GM06990 (cell line): ENCODE measurements around the gene FBXW2.

Experiments used
- DNase-seq: peaks from one replicate; pipeline ENCODE4 v3.0.0-alpha.2; 2011; ENCODE audit not compliant: insufficient read length; ENCODE audit errors: extremely low read depth
- H3K27me3 ChIP-seq: replicated peaks from 2 replicates; pipeline ENCODE4 v1.6.0; 2011; ENCODE audit warnings: low read length; ENCODE audit not compliant: control insufficient read depth, insufficient read depth
- H3K36me3 ChIP-seq: 2 replicates; pipeline ENCODE4 v1.5.1; 2011; ENCODE audit warnings: low read length; ENCODE audit not compliant: control insufficient read depth, insufficient read depth
- H3K4me3 ChIP-seq: replicated peaks from 2 replicates; pipeline ENCODE4 v1.5.1; 2011; ENCODE audit warnings: low read depth, mild to moderate bottlenecking, control low read depth, low read length
- CTCF ChIP-seq: IDR thresholded peaks from 2 replicates; pipeline ENCODE4 v1.5.1; 2011; ENCODE audit warnings: low read length, control low read depth, mild to moderate bottlenecking, inconsistent platforms; ENCODE audit not compliant: insufficient read depth, poor library complexity, severe bottlenecking

The FBXW2 gene

GRCh38 chr9:120787933-120788332 is 5.3 kb downstream of the FBXW2 start:
- no peak for DNase-seq
- H3K36me3 ChIP-seq, result peaks cover 4% of the 10 kb centered on the region
- no peak overlapping the region for H3K4me3 ChIP-seq
- H3K27me3 ChIP-seq, result no peaks in the 10 kb centered on the region
- no peak for TF ChIP-seq CTCF

GRCh38 chr9:120783602-120784047 is 9.6 kb downstream of the FBXW2 start:
- no peaks in the 10 kb centered on the region for H3K27me3 ChIP-seq
- H3K4me3 ChIP-seq, result no peak overlapping the region
- H3K36me3 ChIP-seq, result peaks cover 7% of the 10 kb centered on the region
- DNase-seq, result no peak
- no peak for TF ChIP-seq CTCF

GRCh38 chr9:120781236-120781635 is 12.0 kb downstream of the FBXW2 start:
- Histone ChIP-seq H3K4me3 (no peak overlapping the region), H3K27me3 (no peaks in the 10 kb centered on the region), H3K36me3 (peaks cover 9% of the 10 kb centered on the region)
- TF ChIP-seq CTCF, result no peak
- DNase-seq, result no peak

GRCh38 chr9:120780367-120780766 is 12.8 kb downstream of the FBXW2 start:
- H3K27me3 ChIP-seq, result no peaks in the 10 kb centered on the region
- no peak overlapping the region for H3K4me3 ChIP-seq
- peaks cover 7% of the 10 kb centered on the region for H3K36me3 ChIP-seq
- DNase-seq, result no peak
- TF ChIP-seq CTCF, result no peak

- Histone ChIP-seq H3K4me3 (no peak overlapping the region), H3K36me3 (peaks cover 7% of the 10 kb centered on the region), H3K27me3 (no peaks in the 10 kb centered on the region)
- no peak for DNase-seq
- TF ChIP-seq CTCF, result no peak
Observed at GRCh38 chr9:120779227-120779626, 14.0 kb downstream of the FBXW2 start.

GRCh38 chr9:120778758-120779157 is 14.5 kb downstream of the FBXW2 start:
- TF ChIP-seq CTCF, result no peak
- peaks cover 7% of the 10 kb centered on the region for H3K36me3 ChIP-seq
- no peaks in the 10 kb centered on the region for H3K27me3 ChIP-seq
- DNase-seq, result no peak
- H3K4me3 ChIP-seq, result no peak overlapping the region
